ENCODE results near the gene ARL5A.

Gene ARL5A

DNA sequence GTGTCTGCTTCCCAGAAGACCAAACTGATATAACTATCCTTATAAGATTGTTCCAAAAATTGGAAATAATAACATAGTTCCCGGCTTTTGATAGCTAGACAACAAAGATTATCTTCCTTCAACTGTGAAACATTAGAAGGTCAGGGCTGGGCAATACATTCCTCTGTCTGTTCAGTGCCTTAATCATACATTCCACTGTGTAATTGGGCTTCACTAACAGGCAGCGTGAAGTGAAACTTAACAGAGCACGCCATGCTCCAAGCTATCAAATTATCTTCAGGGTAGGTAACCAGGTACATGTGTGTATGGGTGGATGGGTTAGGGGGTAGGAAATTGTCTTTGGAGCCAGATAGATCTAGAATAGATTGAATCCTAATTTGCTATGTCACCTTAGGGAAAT lies 23.5 kb upstream of the ARL5A start:
- no peaks in the 10 kb centered on the region for H3K79me1 ChIP-seq (replicated peaks; ENCODE audit: low read length, poor library complexity, severe bottlenecking)
- no peaks in the 10 kb centered on the region for H3K9me3 ChIP-seq (ENCODE audit: control insufficient read depth, low read length)
- no peak overlapping the region for H3K14ac ChIP-seq (ENCODE audit: low read length in 2 of 2)
- H3K4me2 ChIP-seq (ENCODE audit: low read length, poor library complexity, severe bottlenecking): no peak overlapping the region
- H3K4me3 ChIP-seq (ENCODE audit: insufficient read depth in 1 of 2, low read depth in 1 of 2, low read length in 2 of 2): no peak overlapping the region
- H3K23ac ChIP-seq (ENCODE audit: low read length in 2 of 2): no peak overlapping the region
- H2BK15ac ChIP-seq (ENCODE audit: low read depth, poor library complexity, severe bottlenecking): no peak overlapping the region
- H3K18ac ChIP-seq (ENCODE audit: low read depth in 1 of 2, low read length in 2 of 2): no peak overlapping the region
- no peak for DNase-seq
- H4K8ac ChIP-seq (ENCODE audit: low read length): no peak overlapping the region
- H3K36me3 ChIP-seq (ENCODE audit: control insufficient read depth in 1 of 2, insufficient read depth in 2 of 2, low read depth in 1 of 2, low read length in 2 of 2): no peaks in the 10 kb centered on the region
- H4K91ac ChIP-seq (ENCODE audit: low read length): no peak overlapping the region
- no peaks in the 10 kb centered on the region for H3K4me1 ChIP-seq (ENCODE audit: control insufficient read depth, insufficient read depth, low read depth, low read length)
- H2BK5ac ChIP-seq (ENCODE audit: low read depth, low read length, poor library complexity, severe bottlenecking): no peak overlapping the region
- H2BK12ac ChIP-seq (ENCODE audit: low read length in 2 of 2): no peak overlapping the region
- no peak overlapping the region for H2AFZ ChIP-seq (ENCODE audit: low read depth, low read length)
- no peak overlapping the region for H3K4ac ChIP-seq (ENCODE audit: low read depth in 1 of 2, low read length in 2 of 2)
- H2BK120ac ChIP-seq (ENCODE audit: low read depth, low read length): no peak overlapping the region
- no peak overlapping the region for H3K9ac ChIP-seq (ENCODE audit: low read length)
- H3K27me3 ChIP-seq (ENCODE audit: control insufficient read depth in 1 of 2, insufficient read depth in 1 of 2, low read length in 2 of 2): no peaks in the 10 kb centered on the region
- H3K27ac ChIP-seq (ENCODE audit: low read length, poor library complexity, severe bottlenecking): no peak overlapping the region
- no peak overlapping the region for H2AK5ac ChIP-seq (ENCODE audit: low read length, severe bottlenecking)
- WGBS: 78% methylated on average over 3 of the region's 3 CpGs

DNA sequence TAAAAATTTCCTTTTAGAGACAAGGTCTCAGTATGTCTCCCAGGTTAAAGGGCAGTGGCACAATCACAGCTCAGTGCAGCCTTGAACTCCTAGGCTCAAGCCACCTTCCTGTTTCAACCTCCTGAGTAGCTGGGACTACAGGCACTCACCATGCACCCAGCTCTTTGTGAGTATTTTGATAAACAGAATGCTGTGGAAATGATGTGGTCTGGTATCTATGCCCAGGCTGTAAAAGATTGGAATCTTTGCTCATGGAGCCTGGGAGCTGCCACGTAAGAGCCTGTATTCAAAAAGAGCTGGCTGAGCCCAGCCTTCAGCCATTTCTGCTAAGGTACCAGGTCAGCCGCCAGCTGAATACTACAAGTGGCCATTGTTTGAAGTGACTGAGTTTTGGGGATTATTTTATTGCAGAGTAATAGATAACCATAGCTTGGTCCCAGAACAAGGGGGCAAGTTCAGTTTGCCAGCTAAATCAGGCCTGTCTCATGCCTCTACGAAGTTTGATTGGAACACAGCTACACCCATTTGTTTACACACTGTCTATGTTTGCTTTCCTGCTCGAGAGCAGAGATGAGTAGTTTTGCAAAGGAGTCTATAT lies 21.3 kb upstream of the ARL5A start:
- no peak overlapping the region for H2BK15ac ChIP-seq (ENCODE audit: low read depth, poor library complexity, severe bottlenecking)
- no peak for DNase-seq
- H3K4me1 ChIP-seq (ENCODE audit: control insufficient read depth, insufficient read depth, low read depth, low read length): no peaks in the 10 kb centered on the region
- H2BK12ac ChIP-seq (ENCODE audit: low read length in 2 of 2): no peak overlapping the region
- H3K14ac ChIP-seq (ENCODE audit: low read length in 2 of 2): no peak overlapping the region
- no peaks in the 10 kb centered on the region for H3K27me3 ChIP-seq (ENCODE audit: control insufficient read depth in 1 of 2, insufficient read depth in 1 of 2, low read length in 2 of 2)
- H3K9ac ChIP-seq (ENCODE audit: low read length): no peak overlapping the region
- H2AK5ac ChIP-seq (ENCODE audit: low read length, severe bottlenecking): no peak overlapping the region
- no peaks in the 10 kb centered on the region for H3K36me3 ChIP-seq (ENCODE audit: control insufficient read depth in 1 of 2, insufficient read depth in 2 of 2, low read depth in 1 of 2, low read length in 2 of 2)
- no peak overlapping the region for H4K8ac ChIP-seq (ENCODE audit: low read length)
- H3K4me2 ChIP-seq (ENCODE audit: low read length, poor library complexity, severe bottlenecking): no peak overlapping the region
- H2BK5ac ChIP-seq (ENCODE audit: low read depth, low read length, poor library complexity, severe bottlenecking): no peak overlapping the region
- no peak overlapping the region for H3K23ac ChIP-seq (ENCODE audit: low read length in 2 of 2)
- H2BK120ac ChIP-seq (ENCODE audit: low read depth, low read length): no peak overlapping the region
- H2AFZ ChIP-seq (ENCODE audit: low read depth, low read length): no peak overlapping the region
- no peaks in the 10 kb centered on the region for H3K9me3 ChIP-seq (ENCODE audit: control insufficient read depth, low read length)
- no peaks in the 10 kb centered on the region for H3K79me1 ChIP-seq (replicated peaks; ENCODE audit: low read length, poor library complexity, severe bottlenecking)
- no peak overlapping the region for H4K91ac ChIP-seq (ENCODE audit: low read length)
- no peak overlapping the region for H3K27ac ChIP-seq (ENCODE audit: low read length, poor library complexity, severe bottlenecking)
- 70% methylated on average over 4 of the region's 4 CpGs for WGBS
- H3K4ac ChIP-seq (ENCODE audit: low read depth in 1 of 2, low read length in 2 of 2): no peak overlapping the region
- no peak overlapping the region for H3K4me3 ChIP-seq (ENCODE audit: insufficient read depth in 1 of 2, low read depth in 1 of 2, low read length in 2 of 2)
- H3K18ac ChIP-seq (ENCODE audit: low read depth in 1 of 2, low read length in 2 of 2): no peak overlapping the region

DNA sequence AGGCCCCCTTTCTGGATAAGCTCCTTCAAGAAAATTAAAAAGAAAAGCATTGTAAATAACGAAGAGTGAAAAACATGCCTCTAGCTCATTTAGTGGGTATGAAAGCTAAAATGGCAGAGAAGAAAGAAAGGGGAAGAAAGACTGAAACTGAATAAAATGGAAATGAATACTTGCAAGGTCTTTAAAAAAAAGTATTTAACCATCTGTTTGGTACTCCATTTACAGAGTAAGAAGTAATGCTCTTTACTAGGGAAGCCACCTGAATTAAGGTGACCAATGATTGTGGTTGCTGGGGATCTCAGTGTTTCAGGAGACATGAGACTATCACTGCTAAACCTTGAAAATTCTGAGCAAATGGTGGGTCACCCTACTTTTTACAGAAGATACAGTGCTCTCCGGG lies 17.7 kb upstream of the ARL5A start:
- no peak overlapping the region for H2BK15ac ChIP-seq (ENCODE audit: low read depth, poor library complexity, severe bottlenecking)
- no peaks in the 10 kb centered on the region for H3K27me3 ChIP-seq (ENCODE audit: control insufficient read depth in 1 of 2, insufficient read depth in 1 of 2, low read length in 2 of 2)
- H4K8ac ChIP-seq (ENCODE audit: low read length): no peak overlapping the region
- DNase-seq: no peak
- no peak overlapping the region for H2AK5ac ChIP-seq (ENCODE audit: low read length, severe bottlenecking)
- no peaks in the 10 kb centered on the region for H3K79me1 ChIP-seq (replicated peaks; ENCODE audit: low read length, poor library complexity, severe bottlenecking)
- H3K4me2 ChIP-seq (ENCODE audit: low read length, poor library complexity, severe bottlenecking): no peak overlapping the region
- H4K91ac ChIP-seq (ENCODE audit: low read length): no peak overlapping the region
- no peak overlapping the region for H2BK5ac ChIP-seq (ENCODE audit: low read depth, low read length, poor library complexity, severe bottlenecking)
- no peaks in the 10 kb centered on the region for H3K36me3 ChIP-seq (ENCODE audit: control insufficient read depth in 1 of 2, insufficient read depth in 2 of 2, low read depth in 1 of 2, low read length in 2 of 2)
- no peak overlapping the region for H2AFZ ChIP-seq (ENCODE audit: low read depth, low read length)
- no peak overlapping the region for H3K4me3 ChIP-seq (ENCODE audit: insufficient read depth in 1 of 2, low read depth in 1 of 2, low read length in 2 of 2)
- H3K9ac ChIP-seq (ENCODE audit: low read length): no peak overlapping the region
- H3K27ac ChIP-seq (ENCODE audit: low read length, poor library complexity, severe bottlenecking): no peak overlapping the region
- H2BK12ac ChIP-seq (ENCODE audit: low read length in 2 of 2): no peak overlapping the region
- no peak overlapping the region for H3K18ac ChIP-seq (ENCODE audit: low read depth in 1 of 2, low read length in 2 of 2)
- no peak overlapping the region for H3K23ac ChIP-seq (ENCODE audit: low read length in 2 of 2)
- H3K4me1 ChIP-seq (ENCODE audit: control insufficient read depth, insufficient read depth, low read depth, low read length): no peaks in the 10 kb centered on the region
- no peaks in the 10 kb centered on the region for H3K9me3 ChIP-seq (ENCODE audit: control insufficient read depth, low read length)
- H3K4ac ChIP-seq (ENCODE audit: low read depth in 1 of 2, low read length in 2 of 2): no peak overlapping the region
- H3K14ac ChIP-seq (ENCODE audit: low read length in 2 of 2): no peak overlapping the region
- WGBS: 93% methylated on average over 1 of the region's 2 CpGs
- H2BK120ac ChIP-seq (ENCODE audit: low read depth, low read length): no peak overlapping the region

DNA sequence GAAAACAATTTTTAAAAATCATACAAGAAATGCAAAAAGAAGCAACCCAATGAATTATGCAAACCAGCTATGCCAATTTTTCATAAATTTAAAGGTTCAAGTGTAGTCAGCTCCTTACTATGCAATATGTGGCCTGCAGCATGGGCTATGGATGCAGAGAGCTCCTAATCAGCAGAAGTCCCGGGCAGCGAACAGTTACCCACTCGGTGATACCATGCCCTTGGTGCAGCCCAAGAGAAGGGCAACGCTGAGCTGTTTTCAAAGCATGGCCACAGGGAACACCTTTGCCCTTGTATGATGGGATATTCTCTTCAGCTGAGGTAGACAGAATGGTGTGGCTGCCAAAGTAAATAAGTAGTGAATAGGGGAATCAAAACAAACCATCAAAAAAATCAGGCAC lies 17.3 kb upstream of the ARL5A start:
- no peak overlapping the region for H3K4me2 ChIP-seq (ENCODE audit: low read length, poor library complexity, severe bottlenecking)

More for the DNA sequence above, 17.3 kb upstream of the ARL5A start:
- no peak overlapping the region for H2BK15ac ChIP-seq (ENCODE audit: low read depth, poor library complexity, severe bottlenecking)
- WGBS: 85% methylated on average over 4 of the region's 4 CpGs
- H2BK12ac ChIP-seq (ENCODE audit: low read length in 2 of 2): no peak overlapping the region
- H2BK120ac ChIP-seq (ENCODE audit: low read depth, low read length): no peak overlapping the region
- no peaks in the 10 kb centered on the region for H3K79me1 ChIP-seq (replicated peaks; ENCODE audit: low read length, poor library complexity, severe bottlenecking)
- no peak overlapping the region for H2AK5ac ChIP-seq (ENCODE audit: low read length, severe bottlenecking)
- no peak overlapping the region for H3K27ac ChIP-seq (ENCODE audit: low read length, poor library complexity, severe bottlenecking)
- no peak overlapping the region for H2BK5ac ChIP-seq (ENCODE audit: low read depth, low read length, poor library complexity, severe bottlenecking)
- no peak for DNase-seq
- no peak overlapping the region for H4K91ac ChIP-seq (ENCODE audit: low read length)
- H2AFZ ChIP-seq (ENCODE audit: low read depth, low read length): no peak overlapping the region
- no peak overlapping the region for H3K23ac ChIP-seq (ENCODE audit: low read length in 2 of 2)
- no peaks in the 10 kb centered on the region for H3K4me1 ChIP-seq (ENCODE audit: control insufficient read depth, insufficient read depth, low read depth, low read length)
- H3K4ac ChIP-seq (ENCODE audit: low read depth in 1 of 2, low read length in 2 of 2): no peak overlapping the region
- H3K27me3 ChIP-seq (ENCODE audit: control insufficient read depth in 1 of 2, insufficient read depth in 1 of 2, low read length in 2 of 2): no peaks in the 10 kb centered on the region
- H3K4me3 ChIP-seq (ENCODE audit: insufficient read depth in 1 of 2, low read depth in 1 of 2, low read length in 2 of 2): no peak overlapping the region
- H3K36me3 ChIP-seq (ENCODE audit: control insufficient read depth in 1 of 2, insufficient read depth in 2 of 2, low read depth in 1 of 2, low read length in 2 of 2): no peaks in the 10 kb centered on the region
- no peaks in the 10 kb centered on the region for H3K9me3 ChIP-seq (ENCODE audit: control insufficient read depth, low read length)
- no peak overlapping the region for H4K8ac ChIP-seq (ENCODE audit: low read length)
- H3K14ac ChIP-seq (ENCODE audit: low read length in 2 of 2): no peak overlapping the region
- no peak overlapping the region for H3K9ac ChIP-seq (ENCODE audit: low read length)
- H3K18ac ChIP-seq (ENCODE audit: low read depth in 1 of 2, low read length in 2 of 2): no peak overlapping the region

Measured in mesenchymal stem cell (in vitro differentiated cells and primary cell).